ENCODE results near the gene ROBO1.

DNA sequence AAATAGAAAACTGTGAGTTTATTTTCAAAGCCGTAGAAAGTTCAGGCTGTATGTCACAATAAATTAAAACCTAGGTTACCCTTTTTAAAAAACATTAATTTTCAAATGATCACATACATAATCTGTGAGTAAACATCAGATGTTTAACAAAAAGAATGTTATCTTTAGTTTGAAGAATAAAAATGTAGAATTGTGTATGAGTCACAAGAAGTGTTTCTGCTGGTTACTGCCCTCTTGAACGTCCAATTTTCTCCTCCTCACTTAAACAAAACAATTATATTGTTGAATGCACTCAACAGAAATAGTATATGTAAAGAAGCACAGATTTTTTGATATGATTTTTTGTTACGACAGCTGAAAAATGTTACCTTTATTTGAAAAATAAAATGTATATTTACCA lies 855.1 kb downstream of the ROBO1 start:
- TF ChIP-seq, protein P1, sequence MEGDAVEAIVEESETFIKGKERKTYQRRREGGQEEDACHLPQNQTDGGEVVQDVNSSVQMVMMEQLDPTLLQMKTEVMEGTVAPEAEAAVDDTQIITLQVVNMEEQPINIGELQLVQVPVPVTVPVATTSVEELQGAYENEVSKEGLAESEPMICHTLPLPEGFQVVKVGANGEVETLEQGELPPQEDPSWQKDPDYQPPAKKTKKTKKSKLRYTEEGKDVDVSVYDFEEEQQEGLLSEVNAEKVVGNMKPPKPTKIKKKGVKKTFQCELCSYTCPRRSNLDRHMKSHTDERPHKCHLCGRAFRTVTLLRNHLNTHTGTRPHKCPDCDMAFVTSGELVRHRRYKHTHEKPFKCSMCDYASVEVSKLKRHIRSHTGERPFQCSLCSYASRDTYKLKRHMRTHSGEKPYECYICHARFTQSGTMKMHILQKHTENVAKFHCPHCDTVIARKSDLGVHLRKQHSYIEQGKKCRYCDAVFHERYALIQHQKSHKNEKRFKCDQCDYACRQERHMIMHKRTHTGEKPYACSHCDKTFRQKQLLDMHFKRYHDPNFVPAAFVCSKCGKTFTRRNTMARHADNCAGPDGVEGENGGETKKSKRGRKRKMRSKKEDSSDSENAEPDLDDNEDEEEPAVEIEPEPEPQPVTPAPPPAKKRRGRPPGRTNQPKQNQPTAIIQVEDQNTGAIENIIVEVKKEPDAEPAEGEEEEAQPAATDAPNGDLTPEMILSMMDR (IDR thresholded peaks at IDR 0.05; ENCODE audit: insufficient read depth, low read length, poor library complexity, severe bottlenecking), result no peak
- no peak for TF ChIP-seq EZH2phosphoT487 (conservative IDR thresholded peaks at IDR 0.05; ENCODE audit: low read length)
